PC-9 (cell line): ENCODE results near the gene MB21D2. TPM values are rescaled to one million over a fixed set of nuclear protein-coding genes. Genes with fewer than 3 reads are reported as not detected.

ENCODE experiments used
- BruUV-seq: library from RNA; stranded (reverse); fragments of 400-500 nt; replicated peaks from 2 replicates; lab custom pipeline; 2021; lab: Mats Ljungman, UMichigan
- CTCF ChIA-PET: fragments of 300-600 bp; sonication (Branson Sonifier 250); formaldehyde crosslinking; loops from one replicate; lab custom pipeline; 2022; ENCODE audit warnings: antibody characterized with exemption; lab: Charles Lee
- POLR2A ChIA-PET: fragments of 300-600 bp; sonication (Branson Sonifier 250); formaldehyde crosslinking; loops from one replicate; lab custom pipeline; 2022; ENCODE audit warnings: antibody characterized with exemption; ENCODE audit not compliant: unreplicated experiment; lab: Charles Lee
- DNase-seq, 2 experiments: peaks; one replicate each; pipeline versions ENCODE4 v3.0.0 to v3.0.0-alpha.2; 2015 to 2022; ENCODE audit warnings: mixed read lengths in 1 of 2
- H2AFZ ChIP-seq: fragments of 200-600 bp; sonication (generic); 2 replicates; pipeline ENCODE4 v1.8.1; 2017; ENCODE audit warnings: antibody characterized with exemption
- H3F3A ChIP-seq: fragments of 200-600 bp; sonication (generic); 2 replicates; pipeline ENCODE4 v1.8.1; 2017; ENCODE audit warnings: antibody characterized with exemption, mild to moderate bottlenecking, low read depth; ENCODE audit not compliant: insufficient read depth
- H3K27ac ChIP-seq: fragments of 200-600 bp; sonication (generic); 2 replicates; pipeline ENCODE4 v1.6.1; 2016; ENCODE audit warnings: mixed run types
- H3K27me3 ChIP-seq: fragments of 200-600 bp; sonication (generic); 2 replicates; pipeline ENCODE4 v1.6.1; 2016; ENCODE audit warnings: low read depth, mixed run types; ENCODE audit not compliant: insufficient read depth
- H3K36me3 ChIP-seq: fragments of 200-600 bp; sonication (generic); 2 replicates; pipeline ENCODE4 v1.6.1; 2016; ENCODE audit warnings: low read depth, mixed run types
- H3K4me1 ChIP-seq: fragments of 200-600 bp; sonication (generic); replicated peaks from 2 replicates; pipeline ENCODE4 v1.6.1; 2016; ENCODE audit warnings: mixed run types; ENCODE audit not compliant: insufficient read depth
- H3K4me2 ChIP-seq: fragments of 200-600 bp; sonication (generic); 2 replicates; pipeline ENCODE4 v1.6.1; 2017; ENCODE audit warnings: mixed run types
- H3K4me3 ChIP-seq: fragments of 200-600 bp; sonication (generic); 2 replicates; pipeline ENCODE4 v1.6.1; 2016; ENCODE audit warnings: mixed run types
- H3K79me2 ChIP-seq: fragments of 200-600 bp; sonication (generic); 2 replicates; pipeline ENCODE4 v1.6.1; 2017; ENCODE audit warnings: low read depth, mixed run types
- H3K9me2 ChIP-seq: fragments of 200-600 bp; sonication (generic); 2 replicates; pipeline ENCODE4 v1.8.1; 2017; ENCODE audit warnings: mild to moderate bottlenecking; ENCODE audit not compliant: insufficient read depth
- H3K9me3 ChIP-seq: fragments of 200-600 bp; sonication (generic); 2 replicates; pipeline ENCODE4 v1.8.1; 2016; ENCODE audit warnings: low read depth; ENCODE audit not compliant: insufficient read depth
- H4K20me1 ChIP-seq: fragments of 200-600 bp; sonication (generic); 2 replicates; pipeline ENCODE4 v1.8.1; 2017; ENCODE audit not compliant: insufficient read depth
- CTCF ChIP-seq: fragments of 200-600 bp; sonication (generic); conservative IDR thresholded peaks from 2 replicates; pipeline ENCODE4 v1.6.1; 2017; ENCODE audit warnings: mixed run types, antibody characterized with exemption, mild to moderate bottlenecking, moderate library complexity
- EZH2 ChIP-seq: fragments of 200-600 bp; sonication (generic); IDR thresholded peaks from 2 replicates; pipeline ENCODE4 v1.8.0; 2017; ENCODE audit warnings: antibody characterized with exemption, low read depth
- intact Hi-C: fragments of 100-400 bp; cut with micrococcal nuclease; formaldehyde crosslinking; loops from one replicate; pipeline ENCODE4 v1.10.0; 2022; ENCODE audit not compliant: unreplicated experiment
- total RNA-seq: library from RNA; stranded (reverse); gene quantifications from 2 replicates; pipeline ENCODE4 v1.2.3, GENCODE V29; 2021

MB21D2 gene
- total RNA-seq, 1 experiment from 2014 or later: 5.1 TPM

- no peak overlapping the region for H2AFZ ChIP-seq
- TF ChIP-seq EZH2 (no peak), CTCF (no peak)
- H3K27ac ChIP-seq: no peak overlapping the region
- intact Hi-C loops: no loop called here
- no peak overlapping the region for H3K4me2 ChIP-seq
- H3K79me2 ChIP-seq: no peaks in the 10 kb centered on the region
- H3K9me2 ChIP-seq: no peaks in the 10 kb centered on the region
- H3K9me3 ChIP-seq: no peaks in the 10 kb centered on the region
- POLR2A ChIA-PET: no interaction called here
- no peaks in the 10 kb centered on the region for H3K4me1 ChIP-seq
- H3F3A ChIP-seq: no peaks in the 10 kb centered on the region
- H3K27me3 ChIP-seq: no peaks in the 10 kb centered on the region
- CTCF ChIA-PET: no interaction called here
- peaks cover 23% of the 10 kb centered on the region for H4K20me1 ChIP-seq
- no peaks in the 10 kb centered on the region for H3K36me3 ChIP-seq
- no peak for DNase-seq
- no TSS peak for BruUV-seq
- no peak overlapping the region for H3K4me3 ChIP-seq
Observed at GRCh38 chr3:192858849-192859585, 58.6 kb downstream of the MB21D2 start.

DNA sequence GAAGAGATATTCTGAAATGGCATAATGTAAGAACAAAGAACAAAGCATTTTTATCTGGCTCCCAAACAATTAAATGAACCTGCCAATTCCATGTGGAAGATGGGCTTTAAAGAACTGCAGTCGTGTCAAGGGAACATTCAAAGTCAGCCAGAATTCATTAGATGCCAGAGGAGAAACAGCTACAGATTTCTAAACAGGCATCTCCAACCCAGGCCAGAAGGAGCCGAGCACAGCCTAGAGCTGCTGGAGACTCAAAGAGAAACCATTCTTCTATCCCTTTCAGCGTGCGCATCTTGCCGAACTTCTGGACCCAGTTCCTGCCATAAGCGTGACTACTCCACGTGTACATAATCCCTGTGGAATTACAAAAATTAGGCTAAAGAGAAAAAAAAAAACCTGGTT lies 60.4 kb downstream of the MB21D2 start:
- intact Hi-C loops: no loop called here
- CTCF ChIA-PET: no interaction called here
- H3K4me2 ChIP-seq: no peak overlapping the region

GRCh38 chr3:192855434-192855833 lies 62.2 kb downstream of the MB21D2 start:
- no peaks in the 10 kb centered on the region for H3K36me3 ChIP-seq
- no peak overlapping the region for H3K27ac ChIP-seq
- CTCF ChIA-PET: no interaction called here
- no peak for TF ChIP-seq EZH2
- TF ChIP-seq CTCF: no peak
- H3K4me2 ChIP-seq: no peak overlapping the region
- POLR2A ChIA-PET: no interaction called here
- peaks cover 11% of the 10 kb centered on the region for H3K79me2 ChIP-seq
- no peaks in the 10 kb centered on the region for H3K9me3 ChIP-seq
- no peak overlapping the region for H3K4me3 ChIP-seq
- BruUV-seq: no TSS peak
- DNase-seq: no peak
- H4K20me1 ChIP-seq: peaks cover 54% of the 10 kb centered on the region
- no peaks in the 10 kb centered on the region for H3K9me2 ChIP-seq
- H3K27me3 ChIP-seq: no peaks in the 10 kb centered on the region
- no peak overlapping the region for H2AFZ ChIP-seq
- peaks cover 27% of the 10 kb centered on the region for H3K4me1 ChIP-seq
- intact Hi-C loops: no loop called here
- H3F3A ChIP-seq: peaks cover 25% of the 10 kb centered on the region

More for the DNA sequence above, 60.4 kb downstream of the MB21D2 start:
- H3K79me2 ChIP-seq: no peaks in the 10 kb centered on the region
- DNase-seq: no peak
- POLR2A ChIA-PET: no interaction called here
- H3K4me3 ChIP-seq: no peak overlapping the region
- H3K9me2 ChIP-seq: no peaks in the 10 kb centered on the region
- TF ChIP-seq CTCF: no peak
- no peak for TF ChIP-seq EZH2
- H2AFZ ChIP-seq: no peak overlapping the region
- peaks cover 10% of the 10 kb centered on the region for H3K4me1 ChIP-seq
- no peak overlapping the region for H3K27ac ChIP-seq
- no TSS peak for BruUV-seq
- no peaks in the 10 kb centered on the region for H3K36me3 ChIP-seq
- no peaks in the 10 kb centered on the region for H3K27me3 ChIP-seq
- H3F3A ChIP-seq: peaks cover 9% of the 10 kb centered on the region
- peaks cover 36% of the 10 kb centered on the region for H4K20me1 ChIP-seq
- no peaks in the 10 kb centered on the region for H3K9me3 ChIP-seq
